ENCODE data around the gene PDS5B.

GRCh38 chr13:32666990-32667571 lies 80.8 kb downstream of the PDS5B start:
- TF ChIP-seq POLR2A (IDR thresholded peaks at IDR 0.05), result no peak
- TF ChIP-seq POLR2AphosphoS5 (IDR thresholded peaks at IDR 0.05), result no peak

All from gastroesophageal sphincter (tissue), 2 donors.